PC-3 (cell line): ENCODE results near the gene RAB33B. TPM values are rescaled to one million over a fixed set of nuclear protein-coding genes. Genes with fewer than 3 reads are reported as not detected.
A peak's percentile ranks its signal among the peaks of the same experiment; 100 is the strongest.

ENCODE experiments used
- ATAC-seq: fragments of 200-7000 bp; cut with Tn5 transposase; 2 replicates; pipeline ENCODE4 v1.9.1; 2020; ENCODE audit warnings: mild to moderate bottlenecking, moderate library complexity
- BruUV-seq: library from RNA; stranded (reverse); fragments of 400-500 nt; replicated peaks from 2 replicates; lab custom pipeline; 2021; lab: Mats Ljungman, UMichigan
- CTCF ChIA-PET: fragments of 300-600 bp; sonication (Branson Sonifier 250); formaldehyde crosslinking; loops from one replicate; lab custom pipeline; 2022; ENCODE audit warnings: antibody characterized with exemption; lab: Charles Lee
- POLR2A ChIA-PET: fragments of 300-600 bp; sonication (Branson Sonifier 250); formaldehyde crosslinking; loops from one replicate; lab custom pipeline; 2022; ENCODE audit warnings: antibody characterized with exemption; ENCODE audit not compliant: unreplicated experiment; lab: Charles Lee
- DNase-seq: peaks from one replicate; pipeline ENCODE4 v3.0.0-alpha.2; 2015
- H2AFZ ChIP-seq: fragments of 300-600 bp; sonication (generic); 2 replicates; pipeline ENCODE4 v1.6.0; 2016; ENCODE audit warnings: antibody characterized with exemption, low read length
- H3F3A ChIP-seq: fragments of 300-600 bp; sonication (generic); one replicate; pipeline ENCODE4 v1.6.0; 2017; ENCODE audit warnings: antibody characterized with exemption, low read length, control low read depth, mild to moderate bottlenecking; ENCODE audit not compliant: unreplicated experiment
- H3K27ac ChIP-seq: fragments of 300-600 bp; sonication (generic); 2 replicates; pipeline ENCODE4 v1.5.1; 2016; ENCODE audit warnings: mild to moderate bottlenecking, low read length
- H3K27me3 ChIP-seq: fragments of 300-600 bp; sonication (generic); 2 replicates; pipeline ENCODE4 v1.6.1; 2016; ENCODE audit warnings: low read length, mixed read lengths
- H3K36me3 ChIP-seq: fragments of 300-600 bp; sonication (generic); 2 replicates; pipeline ENCODE4 v1.6.1; 2016; ENCODE audit warnings: low read depth, mixed run types, low read length, mixed read lengths
- H3K4me1 ChIP-seq: fragments of 300-600 bp; sonication (generic); 2 replicates; pipeline ENCODE4 v1.5.1; 2016; ENCODE audit warnings: low read length; ENCODE audit not compliant: insufficient read depth
- H3K4me2 ChIP-seq: fragments of 300-600 bp; sonication (generic); 2 replicates; pipeline ENCODE4 v1.6.0; 2016; ENCODE audit warnings: low read length
- H3K4me3 ChIP-seq: fragments of 300-600 bp; sonication (generic); 2 replicates; pipeline ENCODE4 v1.5.1; 2016; ENCODE audit warnings: mild to moderate bottlenecking, low read length, mixed read lengths
- H3K79me2 ChIP-seq: fragments of 300-600 bp; sonication (generic); 2 replicates; pipeline ENCODE4 v1.6.1; 2017; ENCODE audit warnings: low read length, mixed read lengths
- H3K9ac ChIP-seq: fragments of 300-600 bp; sonication (generic); 2 replicates; pipeline ENCODE4 v1.6.0; 2016; ENCODE audit warnings: mild to moderate bottlenecking, low read length
- H3K9me2 ChIP-seq: fragments of 300-600 bp; sonication (generic); replicated peaks from 2 replicates; pipeline ENCODE4 v1.6.1; 2016; ENCODE audit warnings: mixed run types, low read length, mixed read lengths
- H3K9me3 ChIP-seq: fragments of 300-600 bp; sonication (generic); 2 replicates; pipeline ENCODE4 v1.6.1; 2016; ENCODE audit warnings: low read length, mixed read lengths
- H4K20me1 ChIP-seq: fragments of 300-600 bp; sonication (generic); 2 replicates; pipeline ENCODE4 v1.6.1; 2016; ENCODE audit warnings: low read length, mixed read lengths
- EZH2 ChIP-seq: fragments of 300-600 bp; sonication (generic); IDR thresholded peaks from one replicate; pipeline ENCODE4 v1.6.1; 2017; ENCODE audit warnings: antibody characterized with exemption, mild to moderate bottlenecking, low read length; ENCODE audit not compliant: unreplicated experiment
- EZH2phosphoT487 ChIP-seq: fragments of 300-600 bp; sonication (generic); IDR thresholded peaks from 2 replicates; pipeline ENCODE4 v1.6.1; 2018; ENCODE audit warnings: mild to moderate bottlenecking, antibody characterized with exemption, low read length, borderline replicate concordance
- intact Hi-C: fragments of 100-400 bp; cut with micrococcal nuclease; formaldehyde crosslinking; loops from 2 replicates; pipeline ENCODE4 v1.9.0; 2023
- total RNA-seq: library from RNA; depleted of rRNA; stranded (reverse); fragments of >200 nt; gene quantifications from 2 replicates; pipeline ENCODE4 v1.2.3, GENCODE V29; 2014
- TF ChIP-seq, protein P1 (sequence below): fragments of 300-600 bp; sonication (generic); conservative IDR thresholded peaks from 2 replicates; pipeline ENCODE4 v1.5.1; 2017; ENCODE audit warnings: antibody characterized with exemption, low read depth, mild to moderate bottlenecking, low read length

RAB33B gene
- total RNA-seq, 1 experiment from 2014 or later = 4.4 TPM

DNA sequence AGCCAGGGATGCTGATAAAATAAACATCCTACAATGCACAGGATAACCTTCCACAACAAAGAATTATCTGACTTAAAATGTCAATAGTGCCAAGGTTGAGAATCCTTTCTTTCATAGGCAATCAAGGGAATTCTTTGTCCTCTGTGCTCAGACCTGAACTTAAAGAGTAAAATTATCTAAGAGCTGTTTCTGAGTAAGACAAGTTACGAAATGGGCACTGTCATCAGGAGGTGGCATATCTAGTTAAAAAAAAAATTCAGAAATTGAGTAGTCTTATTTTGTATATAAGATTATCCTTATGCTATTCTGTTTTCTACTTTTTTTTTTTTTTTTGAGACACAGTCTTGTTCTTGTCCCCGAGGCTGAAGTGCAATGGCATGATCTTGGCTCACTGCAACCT, 3.3 kb upstream of the RAB33B start:
- no peaks in the 10 kb centered on the region for H3K9me2 ChIP-seq
- H3K36me3 ChIP-seq = no peaks in the 10 kb centered on the region
- intact Hi-C loops = loop anchor here (5.0 kb wide), 1 partner anchor 107 kb away; the partner anchor contains the start of gene SETD7
- BruUV-seq = no TSS peak
- H3K27me3 ChIP-seq = no peaks in the 10 kb centered on the region
- H3K9ac ChIP-seq = no peak overlapping the region
- ChIA-PET CTCF (no interaction called here), POLR2A (no interaction called here)
- H3F3A ChIP-seq = no peaks in the 10 kb centered on the region
- H3K9me3 ChIP-seq = no peaks in the 10 kb centered on the region
- no peak overlapping the region for H2AFZ ChIP-seq
- H3K4me1 ChIP-seq = peaks cover 17% of the 10 kb centered on the region; the same call in 1 of the 2 replicates
- peaks cover 38% of the 10 kb centered on the region for H3K79me2 ChIP-seq
- no peak for TF ChIP-seq EZH2
- no peak for TF ChIP-seq EZH2phosphoT487
- TF ChIP-seq, protein P1, sequence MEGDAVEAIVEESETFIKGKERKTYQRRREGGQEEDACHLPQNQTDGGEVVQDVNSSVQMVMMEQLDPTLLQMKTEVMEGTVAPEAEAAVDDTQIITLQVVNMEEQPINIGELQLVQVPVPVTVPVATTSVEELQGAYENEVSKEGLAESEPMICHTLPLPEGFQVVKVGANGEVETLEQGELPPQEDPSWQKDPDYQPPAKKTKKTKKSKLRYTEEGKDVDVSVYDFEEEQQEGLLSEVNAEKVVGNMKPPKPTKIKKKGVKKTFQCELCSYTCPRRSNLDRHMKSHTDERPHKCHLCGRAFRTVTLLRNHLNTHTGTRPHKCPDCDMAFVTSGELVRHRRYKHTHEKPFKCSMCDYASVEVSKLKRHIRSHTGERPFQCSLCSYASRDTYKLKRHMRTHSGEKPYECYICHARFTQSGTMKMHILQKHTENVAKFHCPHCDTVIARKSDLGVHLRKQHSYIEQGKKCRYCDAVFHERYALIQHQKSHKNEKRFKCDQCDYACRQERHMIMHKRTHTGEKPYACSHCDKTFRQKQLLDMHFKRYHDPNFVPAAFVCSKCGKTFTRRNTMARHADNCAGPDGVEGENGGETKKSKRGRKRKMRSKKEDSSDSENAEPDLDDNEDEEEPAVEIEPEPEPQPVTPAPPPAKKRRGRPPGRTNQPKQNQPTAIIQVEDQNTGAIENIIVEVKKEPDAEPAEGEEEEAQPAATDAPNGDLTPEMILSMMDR = no peak
- no peak overlapping the region for H3K4me3 ChIP-seq
- no peak overlapping the region for H3K4me2 ChIP-seq
- no peak overlapping the region for H3K27ac ChIP-seq
- 0 out of 2 replicates have a peak, but pooled peaks cover 2% of the 10 kb centered on the region for H4K20me1 ChIP-seq
- ATAC-seq = no peak
- DNase-seq = no peak

GRCh38 chr4:139451997-139452396, 1.9 kb upstream of the RAB33B start:
- H3K9me2 ChIP-seq = no peaks in the 10 kb centered on the region
- peak overlapping the region; percentile 98 for H3K4me2 ChIP-seq
- ChIA-PET CTCF (no interaction called here), POLR2A (no interaction called here)
- H3K9ac ChIP-seq = peak overlapping the region; percentile 78; the same call in 1 of the 2 replicates
- no peaks in the 10 kb centered on the region for H3F3A ChIP-seq
- H3K4me3 ChIP-seq = peak overlapping the region; percentile 99
- H3K4me1 ChIP-seq = peaks cover 30% of the 10 kb centered on the region
- H2AFZ ChIP-seq = no peak overlapping the region
- no TSS peak for BruUV-seq
- no peaks in the 10 kb centered on the region for H3K27me3 ChIP-seq
- H3K79me2 ChIP-seq = peaks cover 52% of the 10 kb centered on the region
- H3K9me3 ChIP-seq = no peaks in the 10 kb centered on the region
- no peak for ATAC-seq
- 0 out of 2 replicates have a peak, but pooled peaks cover 7% of the 10 kb centered on the region for H4K20me1 ChIP-seq
- TF ChIP-seq EZH2 (no peak), EZH2phosphoT487 (no peak)
- TF ChIP-seq, protein P1 = no peak
- DNase-seq = no peak
- H3K27ac ChIP-seq = no peak overlapping the region
- no peaks in the 10 kb centered on the region for H3K36me3 ChIP-seq
- intact Hi-C loops = loop anchor here (2.0 to 5.0 kb wide), 2 partner anchors 35 to 105 kb away; partner anchors contain the start of gene SETD7

- peak; percentile 65 for DNase-seq
- BruUV-seq = TSS peak; percentile 53
- CTCF ChIA-PET = interaction anchor here (0.6 kb wide), 1 partner anchor 15 kb away, joined by 3 read pairs; no protein-coding TSS in a partner anchor
- H3K9me3 ChIP-seq = no peaks in the 10 kb centered on the region
- POLR2A ChIA-PET = no interaction called here
- H3K4me2 ChIP-seq = peak overlapping the region; percentile 98
- no peak for TF ChIP-seq EZH2
- TF ChIP-seq, protein P1 = peak; percentile 52
- peak; percentile 40 for ATAC-seq
- no peaks in the 10 kb centered on the region for H3K9me2 ChIP-seq
- intact Hi-C loops = loop anchor here (2.0 to 5.0 kb wide), 2 partner anchors 36 to 104 kb away; partner anchors contain the start of gene SETD7
- no peaks in the 10 kb centered on the region for H3F3A ChIP-seq
- H3K27ac ChIP-seq = peak overlapping the region; percentile 90
- 0 out of 2 replicates have a peak, but pooled peaks cover 7% of the 10 kb centered on the region for H4K20me1 ChIP-seq
- peak overlapping the region; percentile 82 for H2AFZ ChIP-seq
- peak overlapping the region; percentile 78 for H3K9ac ChIP-seq
- peak overlapping the region; percentile 99 for H3K4me3 ChIP-seq
- no peaks in the 10 kb centered on the region for H3K27me3 ChIP-seq
- peaks cover 36% of the 10 kb centered on the region for H3K4me1 ChIP-seq
- peaks cover 62% of the 10 kb centered on the region for H3K79me2 ChIP-seq
- no peaks in the 10 kb centered on the region for H3K36me3 ChIP-seq
These were observed 915 bp upstream of the RAB33B start for GRCh38 chr4:139453041-139453370.
